Fibroblast of peridontal ligament (primary cell): ENCODE results near the gene THAP11.
"Not testable (repeated sequence)": the region's sequence is repeated elsewhere in the genome, so short reads cannot be mapped to it uniquely, and the experiment has no call there.

Experiments
- DNase-seq: peaks from one replicate; pipeline ENCODE4 v3.0.0-alpha.2; 2010; ENCODE audit errors: extremely low read depth

The THAP11 gene

DNA sequence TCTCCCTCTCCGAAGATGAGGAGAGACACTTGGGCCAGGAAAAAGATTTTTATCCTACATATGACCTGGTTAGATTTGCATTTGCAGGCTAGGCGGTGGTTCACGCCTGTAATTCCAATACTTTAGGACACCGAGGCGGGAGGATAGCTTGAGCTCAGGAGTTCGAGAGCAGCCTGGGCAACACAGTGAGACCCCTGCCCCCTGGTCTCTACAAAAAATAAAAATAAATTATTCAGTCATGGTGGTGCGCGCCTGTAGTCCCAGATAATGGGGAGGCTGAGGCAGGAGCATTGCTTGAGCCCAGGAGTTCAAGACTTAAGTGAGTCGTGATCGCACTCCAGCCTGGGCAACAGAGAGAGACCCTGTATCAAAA lies 7.9 kb upstream of the THAP11 start:
- no peak for DNase-seq

DNA sequence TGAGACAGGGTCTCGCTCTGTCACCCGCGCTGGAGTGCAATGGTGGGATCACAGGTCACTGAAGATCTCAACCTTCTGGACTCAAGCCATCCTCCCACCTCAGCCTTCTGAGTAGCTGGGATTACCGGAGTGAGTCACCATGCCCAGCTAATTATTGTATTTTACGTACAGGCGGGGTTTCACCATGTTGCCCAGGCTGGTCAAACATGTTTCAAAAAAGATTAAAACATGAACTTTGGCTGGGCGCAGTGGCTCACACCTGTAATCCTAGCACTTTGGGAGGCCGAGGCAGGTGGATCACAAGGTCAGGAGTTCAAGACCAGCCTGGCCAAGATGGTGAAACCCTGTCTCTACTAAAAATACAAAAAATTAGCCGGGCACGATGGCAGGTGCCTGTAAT lies 4.9 kb upstream of the THAP11 start:
- not testable (repeated sequence) for DNase-seq

DNA sequence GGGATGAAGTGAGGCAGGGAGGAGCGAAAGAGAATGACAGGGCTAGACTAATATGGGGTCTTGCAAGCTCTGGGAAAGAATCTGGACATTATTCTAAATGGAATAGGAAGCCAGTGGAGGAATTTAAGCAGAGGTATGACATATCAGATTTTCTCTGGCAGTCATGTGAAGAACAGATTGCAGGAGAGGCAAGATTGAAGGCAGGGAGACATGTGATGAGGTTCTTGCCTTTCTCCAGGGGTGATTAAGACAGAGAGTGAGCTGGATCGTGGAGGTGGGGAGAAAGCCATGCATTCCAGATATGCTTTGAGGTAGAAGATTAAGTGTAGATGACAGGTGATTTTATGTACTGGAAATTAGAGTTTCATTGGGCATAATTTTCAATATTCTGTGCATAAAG lies 4.3 kb upstream of the THAP11 start:
- no peak for DNase-seq

DNA sequence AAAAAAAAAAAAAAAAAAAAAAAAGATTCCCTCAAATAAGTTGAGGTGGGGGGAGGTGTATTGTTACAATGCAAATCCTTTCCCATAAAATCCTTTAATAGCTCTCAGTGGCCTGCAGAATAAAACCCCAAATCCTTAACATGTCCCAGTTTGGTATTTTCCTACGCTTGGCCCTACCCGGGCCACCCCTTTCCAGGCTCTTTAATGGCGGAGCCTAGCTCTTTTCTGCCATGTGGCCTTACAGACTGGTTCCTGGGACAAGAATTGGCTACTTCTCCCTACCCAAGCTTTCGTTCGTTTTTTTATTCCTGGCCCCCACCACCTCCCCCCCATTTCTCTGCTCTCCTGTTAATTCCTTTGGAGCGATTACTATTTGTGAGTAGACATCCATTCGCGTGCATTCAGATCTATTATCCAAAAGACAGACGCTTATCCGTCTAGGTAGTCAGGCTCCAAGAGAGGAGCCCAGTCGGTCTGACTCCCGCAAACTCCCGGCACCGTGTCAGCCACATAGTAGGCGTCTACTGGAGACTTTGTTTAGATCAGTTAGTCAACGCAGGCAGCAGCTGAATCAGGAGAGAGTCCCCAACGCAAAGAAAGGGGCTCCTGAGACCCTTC lies 813 bp upstream of the THAP11 start:
- DNase-seq, result no peak

- DNase-seq, result peak; percentile 46
These were observed 606 bp downstream of the THAP11 start for GRCh38 chr16:67842509-67843342.

- DNase-seq, result peak; percentile 31
These were observed 1.2 kb downstream of the THAP11 start for GRCh38 chr16:67843343-67843765.

- peak; percentile 52 for DNase-seq
These were observed 2.4 kb downstream of the THAP11 start for GRCh38 chr16:67844497-67844896.

DNA sequence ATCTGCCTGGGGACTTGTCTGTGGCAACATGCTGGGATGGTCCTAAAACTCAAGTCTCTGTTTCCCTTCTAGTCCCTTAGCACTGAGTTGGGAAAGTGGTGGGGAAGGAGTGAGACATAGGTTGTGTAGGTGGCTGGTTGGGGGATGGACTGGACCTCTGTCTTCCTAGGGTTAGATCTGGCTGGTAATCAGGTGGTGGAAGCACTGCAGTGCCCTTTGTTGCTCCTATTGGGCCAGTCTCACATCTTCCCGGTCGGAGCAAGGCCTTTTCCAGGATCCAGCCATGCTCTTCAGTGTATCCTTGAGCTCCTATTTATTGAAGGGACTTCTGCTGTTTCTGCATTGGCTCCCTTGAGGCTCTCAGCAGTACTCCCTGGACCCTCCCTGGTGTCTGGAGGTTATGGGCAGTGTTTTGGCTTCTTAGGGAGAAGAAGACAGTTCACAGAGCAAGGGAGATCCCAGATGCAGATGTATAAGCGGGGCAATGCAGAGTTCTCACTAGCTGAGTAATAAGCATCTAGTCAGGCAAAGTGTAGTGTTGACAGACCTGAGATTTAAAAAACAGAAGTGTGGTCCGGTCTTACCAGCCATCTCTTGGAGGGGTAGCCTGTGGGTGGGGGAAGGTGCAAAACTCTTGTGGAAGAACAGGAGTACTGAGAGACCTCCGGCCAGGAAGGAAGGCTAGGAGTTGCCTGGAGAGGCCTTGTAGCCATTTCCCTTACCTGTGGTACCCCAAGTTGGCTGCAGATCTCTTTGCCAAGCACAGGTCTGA lies 3.4 kb downstream of the THAP11 start:
- DNase-seq, result no peak

DNA sequence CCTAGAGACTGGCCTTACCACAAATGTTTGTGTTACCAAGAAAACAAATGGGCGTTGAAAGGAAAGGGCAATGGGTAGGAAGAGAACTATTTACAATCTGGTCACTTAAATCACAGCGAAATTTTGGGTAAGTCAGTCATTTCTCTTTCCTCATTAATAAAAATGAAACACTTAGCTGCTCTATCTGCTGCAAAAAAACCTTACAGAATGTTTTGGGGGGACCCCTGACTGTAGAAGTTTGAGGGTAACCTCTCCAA lies 3.9 kb downstream of the THAP11 start:
- DNase-seq, result no peak

DNA sequence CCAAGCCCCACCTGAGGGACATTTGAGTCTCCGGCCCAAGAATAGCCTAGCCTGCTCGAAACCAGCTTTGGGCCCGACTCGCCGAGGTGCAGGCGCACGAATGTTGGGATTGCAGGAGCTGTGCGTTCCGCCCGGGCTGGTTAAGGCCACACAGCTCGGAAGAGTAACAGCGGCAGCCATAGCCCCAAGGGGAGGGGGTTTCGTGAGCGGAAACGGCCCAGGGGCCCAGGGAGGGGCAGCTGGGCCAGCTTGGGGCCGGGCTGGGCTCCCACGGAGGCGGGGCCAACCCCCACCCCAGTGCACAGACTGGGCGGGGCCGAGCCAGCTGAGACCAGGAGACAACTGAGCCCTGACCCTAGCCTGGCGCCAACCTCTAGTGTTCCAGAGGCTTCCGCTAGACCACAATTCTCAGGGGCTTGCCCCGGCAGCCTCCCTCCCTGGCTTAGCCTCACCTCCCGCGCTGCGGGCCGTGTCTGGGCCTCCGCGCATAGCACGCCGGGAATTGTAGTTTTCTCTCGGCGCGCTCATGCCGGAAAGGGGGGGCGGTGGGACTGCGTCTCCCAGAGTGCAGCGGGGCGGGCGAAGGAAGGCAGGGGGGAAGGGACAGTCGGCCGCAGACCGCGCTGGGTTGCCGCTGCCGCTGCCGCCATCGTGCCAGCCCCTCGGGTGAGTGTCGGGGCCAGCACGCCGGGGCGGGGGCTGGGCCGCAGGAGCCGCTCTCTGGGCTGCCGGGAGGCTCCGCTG lies 4.4 kb downstream of the THAP11 start, which contains the start of gene NUTF2:
Gene NUTF2 (plus strand): TSS at position 614 of the 744 bp plus-strand sequence. CDS start 18,198 bp downstream, outside the sequence.
- DNase-seq, result peak; percentile 87

DNA sequence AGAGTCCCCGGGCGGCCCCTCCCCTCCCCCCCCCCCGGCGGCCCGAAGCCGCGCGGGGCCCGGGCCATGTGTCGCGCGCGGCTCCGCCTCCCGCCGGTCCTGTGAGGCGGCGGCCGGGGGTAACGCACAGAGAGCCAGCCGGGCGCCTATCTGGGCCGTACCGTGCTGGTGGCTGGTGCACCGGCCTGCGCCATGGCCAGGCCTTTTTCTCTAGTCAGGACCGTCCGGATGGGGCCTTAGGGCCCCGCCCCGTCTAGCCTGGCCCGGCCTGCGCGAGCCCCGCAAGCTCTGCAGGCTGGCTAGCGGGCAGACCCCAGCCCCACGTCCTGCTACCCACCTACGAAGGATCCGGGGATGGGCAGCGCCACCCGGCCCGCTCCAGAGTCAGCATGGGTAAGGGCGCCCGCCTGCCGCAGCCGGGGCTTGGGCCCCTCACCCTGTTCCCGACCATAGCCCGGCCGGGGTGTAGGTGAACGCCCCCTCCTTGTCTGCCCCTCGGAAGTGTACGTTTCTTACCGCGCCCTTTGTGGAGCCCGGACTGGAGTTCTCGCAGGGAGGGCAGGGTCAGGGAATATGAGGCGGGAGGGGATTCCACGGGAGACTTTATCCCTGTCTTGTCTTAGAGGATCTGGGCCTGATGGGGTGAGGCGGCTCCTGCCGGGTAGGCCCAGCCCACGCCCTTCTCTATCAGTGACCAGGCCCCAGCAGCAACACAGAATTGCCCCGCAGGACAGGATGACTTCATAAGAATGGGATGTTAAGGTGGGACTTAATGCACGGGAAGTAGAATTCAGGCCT lies 5.1 kb downstream of the THAP11 start, which contains the start of gene CENPT:
Gene CENPT (minus strand): TSS at position 630 of the 798 bp plus-strand sequence. CDS start 13,834 bp downstream, outside the sequence.
- DNase-seq, result peak; percentile 28

DNA sequence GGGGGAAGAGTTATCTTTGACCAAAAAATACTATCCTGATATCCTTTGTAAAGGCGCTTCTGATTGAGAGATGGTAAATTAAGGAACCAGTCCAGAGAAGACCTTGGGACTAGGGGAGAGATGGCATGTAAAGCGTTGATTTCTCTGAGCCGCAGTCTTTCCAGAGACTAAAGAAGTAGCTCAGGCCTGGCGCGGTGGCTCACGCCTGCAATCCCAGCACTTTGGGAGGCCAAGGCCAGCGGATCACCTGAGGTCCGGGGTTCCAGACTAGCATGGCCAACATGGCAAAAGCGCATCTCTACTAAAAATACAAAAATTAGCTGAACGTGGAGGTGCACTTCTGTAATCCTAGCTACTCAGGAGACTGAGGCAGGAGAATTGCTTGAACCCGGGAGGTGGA lies 6.0 kb downstream of the THAP11 start:
- no peak for DNase-seq

DNA sequence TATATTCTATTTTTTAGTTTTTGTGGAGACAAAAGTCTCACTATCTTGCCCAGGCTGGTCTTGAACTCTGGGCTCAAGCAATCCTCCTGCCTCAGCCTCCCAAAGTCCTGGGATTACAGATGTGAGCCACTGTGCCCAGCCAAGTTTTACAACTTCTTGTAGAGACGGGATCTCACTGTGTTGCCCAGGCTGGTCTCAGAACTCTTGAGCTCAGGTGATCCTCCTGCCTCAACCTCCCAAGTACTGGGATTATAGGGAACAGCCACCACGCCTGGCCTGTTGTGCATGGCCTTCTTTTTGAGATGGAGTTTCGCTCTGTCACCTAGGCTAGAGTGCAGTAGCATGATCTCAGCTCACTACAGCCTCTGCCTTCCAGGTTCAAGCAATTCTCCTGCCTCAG lies 11.6 kb downstream of the THAP11 start:
- no peak for DNase-seq

- DNase-seq, result no peak
These were observed 13.7 kb downstream of the THAP11 start for GRCh38 chr16:67855789-67856188.

GRCh38 chr16:67856927-67857546 lies 14.9 kb downstream of the THAP11 start:
- no peak for DNase-seq

- DNase-seq, result peak; percentile 84
These were observed 15.6 kb downstream of the THAP11 start for GRCh38 chr16:67857547-67858233.

DNA sequence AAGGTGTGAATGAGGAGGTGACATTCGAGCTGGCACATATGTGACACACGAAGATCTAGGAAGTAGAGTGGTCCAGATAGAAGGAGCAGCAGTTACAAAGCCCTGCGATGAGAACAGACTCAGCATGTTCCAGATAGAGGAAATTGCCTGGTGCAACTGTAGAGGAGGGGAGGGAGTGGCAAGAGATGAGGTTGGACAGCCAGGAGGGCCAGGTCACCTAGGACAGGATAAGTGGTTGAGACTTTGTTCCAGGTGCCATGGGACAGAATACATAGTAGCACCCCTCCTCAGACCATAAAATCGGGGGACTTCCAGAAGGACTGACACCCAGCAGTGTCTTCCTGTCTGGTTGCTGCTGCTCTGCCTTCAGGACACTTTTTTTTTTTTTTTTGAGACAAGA lies 16.4 kb downstream of the THAP11 start:
- no peak for DNase-seq

DNA sequence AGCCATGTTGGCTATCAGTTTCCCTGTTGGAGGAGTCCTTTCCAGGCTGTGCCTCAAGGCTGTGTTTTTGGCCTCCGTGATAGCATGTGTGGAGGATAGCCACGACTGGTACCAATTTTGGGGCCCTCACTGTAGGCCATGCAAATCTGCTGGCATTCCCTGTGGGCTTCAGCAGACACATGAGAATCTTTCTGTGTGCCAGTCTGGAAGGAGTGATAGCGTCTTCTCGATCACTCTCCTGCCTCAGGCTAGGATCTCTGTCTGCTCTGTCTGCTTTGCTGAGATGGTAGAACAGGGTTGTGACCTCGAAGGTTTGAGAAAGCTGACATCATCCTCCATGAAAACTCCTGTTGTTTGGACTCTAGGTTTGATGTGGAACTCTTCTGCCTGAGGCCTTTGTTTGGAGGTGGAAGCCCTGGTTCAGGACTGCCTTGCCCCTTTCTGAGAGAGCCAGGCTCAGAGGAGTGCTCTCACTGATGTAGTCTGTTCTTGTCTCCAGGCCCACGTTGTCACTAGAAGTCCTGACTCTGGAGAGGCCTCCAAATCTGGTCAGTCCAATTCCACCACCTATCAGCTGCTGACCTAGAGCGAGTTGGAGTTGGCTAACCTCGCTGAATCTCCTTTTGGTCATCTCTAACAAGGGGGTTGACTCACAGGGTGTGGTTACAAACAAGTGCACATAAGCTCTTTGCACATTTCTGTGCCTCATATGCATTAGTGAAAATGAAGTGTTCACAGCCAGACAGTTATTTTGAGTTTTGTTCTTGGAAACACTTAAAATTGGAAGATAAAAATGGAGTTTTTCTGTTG lies 18.7 kb downstream of the THAP11 start:
- DNase-seq, result peak; percentile 58

GRCh38 chr16:67861877-67862276 lies 19.8 kb downstream of the THAP11 start:
- no peak for DNase-seq
